ENCODE measurements around the gene MAP3K5.

- TF ChIP-seq POLR2A (IDR thresholded peaks at IDR 0.05) (no peak), POLR2AphosphoS5 (IDR thresholded peaks at IDR 0.05; ENCODE audit: insufficient read depth in 1 of 2, low read depth in 1 of 2) (no peak)
These were observed 258.0 kb downstream of the MAP3K5 start for GRCh38 chr6:136534268-136534667.

Measured in vagina (tissue), 2 donors.